SK-N-SH (cell line): ENCODE results near the gene TBPL1. TPM values are rescaled to one million over a fixed set of nuclear protein-coding genes. Genes with fewer than 3 reads are reported as not detected.

Source experiments
- CTCF ChIA-PET: fragments of 300-600, 350-600 bp; formaldehyde crosslinking; extraction: SDS; loops from one replicate; lab custom pipeline; 2021; lab: Yijun Ruan, JAX
- POLR2A ChIA-PET: fragments of 350-600 bp; sonication (Branson Sonifier 250); formaldehyde crosslinking; extraction: SDS; loops from one replicate; lab custom pipeline; 2020; ENCODE audit warnings: antibody characterized with exemption, inconsistent platforms; lab: Yijun Ruan, JAX
- DNase-seq: peaks from one replicate; pipeline ENCODE4 v3.0.0; 2012
- H2AFZ ChIP-seq: fragments of 200-600 bp; sonication (generic); 2 replicates; pipeline ENCODE4 v1.8.1; 2016; ENCODE audit warnings: antibody characterized with exemption, mild to moderate bottlenecking, low read depth
- H3F3A ChIP-seq: fragments of 200-600 bp; sonication (generic); replicated peaks from 2 replicates; pipeline ENCODE3; 2016; ENCODE audit warnings: antibody characterized with exemption, mild to moderate bottlenecking; ENCODE audit not compliant: insufficient read depth
- H3K27ac ChIP-seq, 2 experiments: fragments of 200-500 bp in 1 of 2; fragments of 200-600 bp in 1 of 2; sonication (Bioruptor generic) in 1 of 2; sonication (generic), shearing (Covaris generic) in 1 of 2; 2 replicates each; pipeline versions ENCODE4 v1.5.1 to v1.6.1; 2014 to 2016; ENCODE audit warnings: low read depth in 2 of 2, inconsistent platforms in 1 of 2, low read length in 1 of 2, mild to moderate bottlenecking in 1 of 2, mixed read lengths in 1 of 2
- H3K27me3 ChIP-seq: fragments of 200-600 bp; sonication (generic), shearing (Covaris generic); 2 replicates; pipeline ENCODE4 v1.6.1; 2016; ENCODE audit warnings: mixed run types; ENCODE audit not compliant: insufficient read depth
- H3K36me3 ChIP-seq, 2 experiments: fragments of 200-500 bp in 1 of 2; fragments of 200-600 bp in 1 of 2; sonication (Bioruptor generic) in 1 of 2; sonication (generic) in 1 of 2; replicated peaks in 1 of 2; 2 replicates each; pipeline versions ENCODE3 to v1.5.1; 2014 to 2016; ENCODE audit warnings: low read length in 1 of 2, mild to moderate bottlenecking in 1 of 2; ENCODE audit not compliant: insufficient read depth in 2 of 2, control insufficient read depth in 1 of 2
- H3K4me1 ChIP-seq, 2 experiments: fragments of 200-500 bp in 1 of 2; fragments of 200-600 bp in 1 of 2; sonication (Bioruptor generic) in 1 of 2; sonication (generic), shearing (Covaris generic) in 1 of 2; 2 replicates each; pipeline versions ENCODE4 v1.5.1 to v1.6.1; 2014 to 2016; ENCODE audit warnings: low read depth in 1 of 2, low read length in 1 of 2, mixed run types in 1 of 2; ENCODE audit not compliant: insufficient read depth in 2 of 2, control insufficient read depth in 1 of 2
- H3K4me2 ChIP-seq: fragments of 200-600 bp; sonication (generic), shearing (Covaris generic); 2 replicates; pipeline ENCODE4 v1.6.1; 2017; ENCODE audit warnings: mixed run types
- H3K4me3 ChIP-seq, 2 experiments: fragments of 200-500 bp in 1 of 2; fragments of 200-600 bp in 1 of 2; sonication (Bioruptor generic) in 1 of 2; sonication (generic), shearing (Covaris generic) in 1 of 2; 2 replicates each; pipeline versions ENCODE4 v1.5.1 to v1.8.1; 2014 to 2016; ENCODE audit warnings: low read depth in 2 of 2, inconsistent platforms in 1 of 2, low read length in 1 of 2, mild to moderate bottlenecking in 1 of 2, mixed read lengths in 1 of 2, moderate library complexity in 1 of 2
- H3K79me2 ChIP-seq: fragments of 200-600 bp; sonication (generic); 2 replicates; pipeline ENCODE4 v1.8.1; 2017; ENCODE audit warnings: mild to moderate bottlenecking; ENCODE audit not compliant: insufficient read depth
- H3K9ac ChIP-seq: fragments of 200-600 bp; sonication (generic); 2 replicates; pipeline ENCODE4 v1.6.1; 2017; ENCODE audit warnings: mixed run types
- H3K9me2 ChIP-seq: fragments of 200-600 bp; sonication (generic); 2 replicates; pipeline ENCODE4 v1.6.1; 2017; ENCODE audit warnings: mixed run types
- H3K9me3 ChIP-seq: fragments of 200-600 bp; sonication (generic); 2 replicates; pipeline ENCODE4 v1.6.1; 2017; ENCODE audit warnings: mixed run types, mild to moderate bottlenecking, moderate library complexity
- H4K20me1 ChIP-seq: fragments of 200-600 bp; sonication (generic); 2 replicates; pipeline ENCODE4 v1.6.1; 2017; ENCODE audit warnings: mild to moderate bottlenecking, mixed run types; ENCODE audit not compliant: insufficient read depth
- ELF1 ChIP-seq: IDR thresholded peaks from 2 replicates; pipeline ENCODE4 v1.4.0; 2012
- FOSL2 ChIP-seq: IDR thresholded peaks from 2 replicates; pipeline ENCODE4 v1.4.0; 2012; ENCODE audit warnings: low read depth, mild to moderate bottlenecking, moderate library complexity, borderline replicate concordance
- FOXJ3 ChIP-seq: sonication (generic); formaldehyde crosslinking; IDR thresholded peaks from 2 replicates; pipeline ENCODE4 v1.5.1; 2020; ENCODE audit warnings: mild to moderate bottlenecking, missing genetic modification reagents
- FOXM1 ChIP-seq: IDR thresholded peaks from 2 replicates; pipeline ENCODE4 v1.4.0; 2012; ENCODE audit warnings: low read depth, mild to moderate bottlenecking
- JUND ChIP-seq: IDR thresholded peaks from 2 replicates; pipeline ENCODE4 v1.4.0; 2012
- MEF2A ChIP-seq: IDR thresholded peaks from 2 replicates; pipeline ENCODE4 v1.4.0; 2012; ENCODE audit warnings: low read depth, borderline replicate concordance
- MXI1 ChIP-seq: IDR thresholded peaks from 2 replicates; pipeline ENCODE4 v1.6.1; 2012; ENCODE audit warnings: mild to moderate bottlenecking, low read depth, low read length, improper control_type of control experiment
- NFIC ChIP-seq: IDR thresholded peaks from 2 replicates; pipeline ENCODE4 v1.4.0; 2012; ENCODE audit warnings: borderline replicate concordance
- NRF1 ChIP-seq: IDR thresholded peaks from 2 replicates; pipeline ENCODE4 v1.6.1; 2012; ENCODE audit warnings: low read depth, mild to moderate bottlenecking, low read length
- RAD21 ChIP-seq: IDR thresholded peaks from 2 replicates; pipeline ENCODE4 v1.6.1; 2012; ENCODE audit warnings: mild to moderate bottlenecking, low read length
- RXRA ChIP-seq: IDR thresholded peaks from 2 replicates; pipeline ENCODE4 v1.4.0; 2012; ENCODE audit warnings: low read depth, mild to moderate bottlenecking, borderline replicate concordance
- SIN3A ChIP-seq: IDR thresholded peaks from 2 replicates; pipeline ENCODE4 v1.6.1; 2012; ENCODE audit warnings: low read depth, mild to moderate bottlenecking, low read length, moderate library complexity, borderline replicate concordance
- TAF1 ChIP-seq: IDR thresholded peaks from 2 replicates; pipeline ENCODE4 v1.6.1; 2012; ENCODE audit warnings: low read depth, mild to moderate bottlenecking, low read length, moderate library complexity, borderline replicate concordance
- TCF12 ChIP-seq: IDR thresholded peaks from 2 replicates; pipeline ENCODE4 v1.4.0; 2012
- TEAD4 ChIP-seq: IDR thresholded peaks from 2 replicates; pipeline ENCODE4 v1.4.0; 2012; ENCODE audit warnings: mild to moderate bottlenecking, borderline replicate concordance; ENCODE audit not compliant: insufficient read depth
- YY1 ChIP-seq: IDR thresholded peaks from 2 replicates; pipeline ENCODE4 v1.4.0; 2012; ENCODE audit warnings: low read depth, mild to moderate bottlenecking
- WGBS: methylation state at CpG from one replicate; pipeline ENCODE4 v1.1.6; 2017; ENCODE audit warnings: low lambda C conversion rate; 5-methylcytosine and 5-hydroxymethylcytosine counted together
- polyA plus RNA-seq, 3 experiments: library from polyadenylated mRNA; depleted of rRNA; stranded (reverse); fragments of >200 nt; gene quantifications; 2 replicates each; pipeline ENCODE4 v1.2.3, GENCODE V29; 2012
- TF ChIP-seq, protein P1 (sequence below): IDR thresholded peaks from 2 replicates; pipeline ENCODE4 v1.4.0; 2012; ENCODE audit warnings: low read depth, borderline replicate concordance
- TF ChIP-seq, protein P2 (sequence below): IDR thresholded peaks from 2 replicates; pipeline ENCODE4 v1.4.0; 2012; ENCODE audit warnings: low read depth
- TF ChIP-seq, protein P3 (sequence below): IDR thresholded peaks from 2 replicates; pipeline ENCODE4 v1.4.0; 2012; ENCODE audit warnings: low read depth, borderline replicate concordance
- TF ChIP-seq, protein P4 (sequence below): fragments of 150-350 bp; IDR thresholded peaks from 2 replicates; pipeline ENCODE4 v1.6.1; 2016; ENCODE audit warnings: mild to moderate bottlenecking, low read depth, low read length

Gene TBPL1
- polyA plus RNA-seq, 1 of the 3 experiments (the other 2 are of a cell fraction): 16.3 TPM

DNA sequence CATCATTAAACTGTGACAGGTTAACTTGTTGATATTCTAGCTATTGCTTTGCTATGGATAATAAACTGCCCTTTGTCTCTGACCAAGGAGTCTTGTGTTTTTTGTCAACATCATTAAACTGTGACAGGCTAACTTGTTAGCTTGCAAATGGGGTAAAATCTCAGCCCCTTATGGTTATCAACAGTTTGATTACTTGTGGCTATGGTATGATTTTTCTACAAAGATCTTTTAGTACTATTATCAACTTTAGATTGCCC lies 63.5 kb downstream of the TBPL1 start (continued):
- TF ChIP-seq, protein P1, sequence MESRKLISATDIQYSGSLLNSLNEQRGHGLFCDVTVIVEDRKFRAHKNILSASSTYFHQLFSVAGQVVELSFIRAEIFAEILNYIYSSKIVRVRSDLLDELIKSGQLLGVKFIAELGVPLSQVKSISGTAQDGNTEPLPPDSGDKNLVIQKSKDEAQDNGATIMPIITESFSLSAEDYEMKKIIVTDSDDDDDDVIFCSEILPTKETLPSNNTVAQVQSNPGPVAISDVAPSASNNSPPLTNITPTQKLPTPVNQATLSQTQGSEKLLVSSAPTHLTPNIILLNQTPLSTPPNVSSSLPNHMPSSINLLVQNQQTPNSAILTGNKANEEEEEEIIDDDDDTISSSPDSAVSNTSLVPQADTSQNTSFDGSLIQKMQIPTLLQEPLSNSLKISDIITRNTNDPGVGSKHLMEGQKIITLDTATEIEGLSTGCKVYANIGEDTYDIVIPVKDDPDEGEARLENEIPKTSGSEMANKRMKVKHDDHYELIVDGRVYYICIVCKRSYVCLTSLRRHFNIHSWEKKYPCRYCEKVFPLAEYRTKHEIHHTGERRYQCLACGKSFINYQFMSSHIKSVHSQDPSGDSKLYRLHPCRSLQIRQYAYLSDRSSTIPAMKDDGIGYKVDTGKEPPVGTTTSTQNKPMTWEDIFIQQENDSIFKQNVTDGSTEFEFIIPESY: no peak
- TF ChIP-seq, protein P2, sequence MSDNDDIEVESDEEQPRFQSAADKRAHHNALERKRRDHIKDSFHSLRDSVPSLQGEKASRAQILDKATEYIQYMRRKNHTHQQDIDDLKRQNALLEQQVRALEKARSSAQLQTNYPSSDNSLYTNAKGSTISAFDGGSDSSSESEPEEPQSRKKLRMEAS: no peak
- no peak for TF ChIP-seq FOSL2
- no peak for TF ChIP-seq TAF1
- no peak for TF ChIP-seq MXI1
- TF ChIP-seq, protein P3, sequence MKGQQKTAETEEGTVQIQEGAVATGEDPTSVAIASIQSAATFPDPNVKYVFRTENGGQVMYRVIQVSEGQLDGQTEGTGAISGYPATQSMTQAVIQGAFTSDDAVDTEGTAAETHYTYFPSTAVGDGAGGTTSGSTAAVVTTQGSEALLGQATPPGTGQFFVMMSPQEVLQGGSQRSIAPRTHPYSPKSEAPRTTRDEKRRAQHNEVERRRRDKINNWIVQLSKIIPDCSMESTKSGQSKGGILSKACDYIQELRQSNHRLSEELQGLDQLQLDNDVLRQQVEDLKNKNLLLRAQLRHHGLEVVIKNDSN: no peak

DNA sequence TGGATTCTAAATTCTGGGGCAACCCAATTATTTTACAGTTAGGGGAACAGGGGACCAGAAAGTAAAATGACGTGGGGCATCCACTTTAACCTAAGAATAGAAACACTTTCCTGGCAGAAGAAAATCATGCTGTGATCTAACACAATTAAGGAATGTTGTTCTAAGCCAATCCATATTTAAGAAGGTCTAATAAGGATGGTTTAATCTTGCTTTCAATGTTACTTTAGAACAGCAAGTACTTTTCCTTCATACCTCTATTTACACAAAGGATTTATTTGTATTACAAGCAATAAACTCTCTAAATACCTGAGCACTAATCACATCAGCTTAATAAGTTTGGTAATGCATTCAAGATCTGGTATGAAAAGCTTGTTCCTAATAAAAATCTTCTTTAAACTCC lies 67.0 kb downstream of the TBPL1 start:
- Histone ChIP-seq H4K20me1 (no peaks in the 10 kb centered on the region), H3F3A (no peaks in the 10 kb centered on the region), H3K36me3 (no peaks in the 10 kb centered on the region), H3K27ac (no peak overlapping the region), H3K79me2 (no peaks in the 10 kb centered on the region), H3K4me1 (no peaks in the 10 kb centered on the region), H3K9ac (no peak overlapping the region), H2AFZ (no peak overlapping the region), H3K4me3 (no peak overlapping the region), H3K4me2 (no peak overlapping the region), H3K27me3 (no peaks in the 10 kb centered on the region), H3K9me3 (no peaks in the 10 kb centered on the region), H3K9me2 (no peaks in the 10 kb centered on the region)
- CTCF ChIA-PET: interaction anchor here (1.0 kb wide), 1 partner anchor 77 kb away, joined by 4 read pairs; no protein-coding TSS in a partner anchor
- 81% methylated on average over 1 of the region's 1 CpG for WGBS
- no peak for DNase-seq
- no peak for TF ChIP-seq FOXJ3 (CRISPR knock-in tag)
- TF ChIP-seq RAD21: no peak
- TF ChIP-seq YY1: no peak
- TF ChIP-seq, protein P4, sequence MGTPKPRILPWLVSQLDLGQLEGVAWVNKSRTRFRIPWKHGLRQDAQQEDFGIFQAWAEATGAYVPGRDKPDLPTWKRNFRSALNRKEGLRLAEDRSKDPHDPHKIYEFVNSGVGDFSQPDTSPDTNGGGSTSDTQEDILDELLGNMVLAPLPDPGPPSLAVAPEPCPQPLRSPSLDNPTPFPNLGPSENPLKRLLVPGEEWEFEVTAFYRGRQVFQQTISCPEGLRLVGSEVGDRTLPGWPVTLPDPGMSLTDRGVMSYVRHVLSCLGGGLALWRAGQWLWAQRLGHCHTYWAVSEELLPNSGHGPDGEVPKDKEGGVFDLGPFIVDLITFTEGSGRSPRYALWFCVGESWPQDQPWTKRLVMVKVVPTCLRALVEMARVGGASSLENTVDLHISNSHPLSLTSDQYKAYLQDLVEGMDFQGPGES: no peak
- no peak for TF ChIP-seq TEAD4
- no peak for TF ChIP-seq SIN3A
- TF ChIP-seq RXRA: no peak
- no peak for TF ChIP-seq TCF12
- TF ChIP-seq NFIC: no peak
- no peak for TF ChIP-seq ELF1
- no peak for TF ChIP-seq FOXM1
- TF ChIP-seq JUND: no peak
- TF ChIP-seq NRF1: no peak
- TF ChIP-seq, protein P1: no peak
- TF ChIP-seq MEF2A: no peak
- TF ChIP-seq TAF1: no peak
- POLR2A ChIA-PET: no interaction called here
